ENCODE data around the gene HMCES. TPM values are rescaled to one million over a fixed set of nuclear protein-coding genes. Genes with fewer than 3 reads are reported as not detected.

HMCES gene
- total and polyA plus RNA-seq, 2 donors (not counting 1 experiment from before 2014, with no cell fraction given), result 22.5 to 35.6 TPM

DNA sequence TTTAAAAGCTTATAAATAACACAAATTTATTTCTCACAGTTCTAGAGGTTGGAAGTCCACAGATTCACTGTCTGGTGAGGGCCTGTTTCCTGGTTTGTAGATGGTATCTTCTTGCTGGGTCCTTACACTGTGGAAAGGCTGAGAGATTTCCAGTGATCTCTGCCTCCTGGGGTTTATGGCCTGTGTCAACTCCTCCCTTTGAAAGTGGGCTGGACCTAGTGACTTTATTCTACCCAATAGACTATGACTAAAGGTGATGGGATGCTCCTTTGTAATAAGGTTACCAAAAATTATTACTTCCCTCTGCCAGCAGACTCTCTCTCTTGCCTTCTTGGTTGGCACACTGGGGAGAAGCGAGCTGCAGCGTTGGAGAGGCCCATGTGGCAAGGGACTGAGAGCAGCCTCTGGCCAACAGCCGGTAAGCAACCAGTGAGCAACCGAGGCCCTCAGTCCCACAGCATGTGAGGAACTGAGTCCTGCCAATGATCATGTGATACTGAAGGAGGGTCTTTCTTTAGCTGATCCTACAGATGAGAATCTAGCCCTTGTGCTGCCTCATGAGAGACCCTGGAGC is 43.2 kb upstream of the HMCES start:
- no peak overlapping the region for H3K9ac ChIP-seq (ENCODE audit: low read length)
- Mint-ChIP-seq H3K27ac (peak overlapping the region; percentile 80), H3K4me3 (no peak overlapping the region), H3K27me3 (no peaks in the 10 kb centered on the region), H3K9me3 (ENCODE audit: insufficient read depth) (peaks cover 4% of the 10 kb centered on the region), H3K4me1 (peaks cover 46% of the 10 kb centered on the region)
- TF ChIP-seq EZH2 (IDR thresholded peaks at IDR 0.05; ENCODE audit: borderline replicate concordance, insufficient read depth, low read depth, low read length, poor library complexity, severe bottlenecking) (no peak), CTCF (IDR thresholded peaks at IDR 0.05) (no peak)
- intact Hi-C loops (cut with micrococcal nuclease), result no loop called here
- peaks cover 34 to 48% of the 10 kb centered on the region in 2 donors for H3K4me1 ChIP-seq (ENCODE audit: control insufficient read depth in 2 of 2, insufficient read depth in 2 of 2, low read length in 2 of 2)
- no peaks in the 10 kb centered on the region for H3K36me3 ChIP-seq (replicated peaks in 1 of 2; ENCODE audit: control extremely low read depth in 1 of 2, control insufficient read depth in 1 of 2, extremely low read depth in 1 of 2, insufficient read depth in 2 of 2, low read length in 1 of 2)
- peaks cover 0 to 4% (median 0%) of the 10 kb centered on the region in 3 donors for H3K9me3 ChIP-seq (ENCODE audit: control extremely low read depth in 1 of 3, control insufficient read depth in 2 of 3, insufficient read depth in 1 of 3, low read length in 2 of 3)
- no peak overlapping the region for H2AFZ ChIP-seq (ENCODE audit: insufficient read depth, low read depth, low read length, poor library complexity, severe bottlenecking)
- no peak for ATAC-seq (ENCODE audit: low read depth)
- CTCF ChIA-PET, result interaction anchor here (0.8 to 11.3 kb wide), 5 partner anchors 10 to 265 kb away, joined by 3 to 98 read pairs (median 11); partner anchors contain the start of gene RAB43
- no peak overlapping the region for H3K4me3 ChIP-seq (ENCODE audit: control extremely low read depth in 1 of 5, extremely low read depth in 1 of 5, insufficient read depth in 1 of 5, low read depth in 2 of 5, low read length in 4 of 5)
- no peak for DNase-seq
- peak overlapping the region; percentile 10 for H3K4me2 ChIP-seq (replicated peaks; ENCODE audit: low read depth, low read length, poor library complexity, severe bottlenecking)
- H4K20me1 ChIP-seq (ENCODE audit: control insufficient read depth, insufficient read depth, low read length, poor library complexity, severe bottlenecking), result no peaks in the 10 kb centered on the region
- no peaks in the 10 kb centered on the region for H3K27me3 ChIP-seq (replicated peaks in 1 of 4; ENCODE audit: control extremely low read depth in 1 of 4, control insufficient read depth in 3 of 4, insufficient read depth in 4 of 4, low read length in 3 of 4)
- no peaks in the 10 kb centered on the region for H3K79me2 ChIP-seq (ENCODE audit: control insufficient read depth, insufficient read depth, low read length)
- POLR2A ChIA-PET, result interaction anchor here (0.5 to 0.8 kb wide), 2 partner anchors 53 to 213 kb away, joined by 4 read pairs; no protein-coding TSS in a partner anchor
- WGBS (ENCODE audit: insufficient coverage), result 100% methylated on average over 4 of the region's 4 CpGs
- peak overlapping the region in 1 of 2 donors; percentile 37 for H3K27ac ChIP-seq (ENCODE audit: low read length in 2 of 2)

Data from B cell (primary cell).